ENCODE results near the gene TRIP10. TPM values are rescaled to one million over a fixed set of nuclear protein-coding genes. Genes with fewer than 3 reads are reported as not detected.

TRIP10 gene
- total RNA-seq: 10 to 100 TPM; 13.1 to 27.6 TPM

DNA sequence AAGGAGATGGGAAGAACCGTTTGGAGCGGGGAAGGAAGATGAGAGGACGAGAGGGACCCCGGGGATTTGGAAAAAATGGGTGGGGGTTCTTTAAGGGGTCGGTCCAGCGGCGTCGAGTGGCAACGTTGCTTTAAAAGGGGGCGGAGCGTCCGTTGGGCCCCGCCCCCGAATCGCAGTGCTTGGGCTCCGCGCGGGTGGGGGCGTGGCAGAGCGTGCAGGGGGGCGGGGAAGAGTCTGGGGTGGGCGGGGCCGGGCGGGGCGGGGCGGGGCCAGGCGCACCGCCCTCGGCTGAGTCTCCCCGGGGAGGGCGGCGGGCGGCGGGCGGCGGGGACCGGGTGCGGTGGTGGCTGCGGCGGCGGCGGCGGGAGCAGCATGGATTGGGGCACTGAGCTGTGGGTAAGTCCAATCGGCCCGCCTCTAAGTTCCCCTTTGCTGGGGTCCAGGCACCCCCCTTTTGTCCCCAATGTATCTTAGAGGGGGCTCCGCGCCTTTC is at the start of gene TRIP10:
TSS of gene TRIP10 (plus strand) at position 291 of the 493 bp plus-strand sequence. CDS start at position 373, 82 bp downstream.

DNA sequence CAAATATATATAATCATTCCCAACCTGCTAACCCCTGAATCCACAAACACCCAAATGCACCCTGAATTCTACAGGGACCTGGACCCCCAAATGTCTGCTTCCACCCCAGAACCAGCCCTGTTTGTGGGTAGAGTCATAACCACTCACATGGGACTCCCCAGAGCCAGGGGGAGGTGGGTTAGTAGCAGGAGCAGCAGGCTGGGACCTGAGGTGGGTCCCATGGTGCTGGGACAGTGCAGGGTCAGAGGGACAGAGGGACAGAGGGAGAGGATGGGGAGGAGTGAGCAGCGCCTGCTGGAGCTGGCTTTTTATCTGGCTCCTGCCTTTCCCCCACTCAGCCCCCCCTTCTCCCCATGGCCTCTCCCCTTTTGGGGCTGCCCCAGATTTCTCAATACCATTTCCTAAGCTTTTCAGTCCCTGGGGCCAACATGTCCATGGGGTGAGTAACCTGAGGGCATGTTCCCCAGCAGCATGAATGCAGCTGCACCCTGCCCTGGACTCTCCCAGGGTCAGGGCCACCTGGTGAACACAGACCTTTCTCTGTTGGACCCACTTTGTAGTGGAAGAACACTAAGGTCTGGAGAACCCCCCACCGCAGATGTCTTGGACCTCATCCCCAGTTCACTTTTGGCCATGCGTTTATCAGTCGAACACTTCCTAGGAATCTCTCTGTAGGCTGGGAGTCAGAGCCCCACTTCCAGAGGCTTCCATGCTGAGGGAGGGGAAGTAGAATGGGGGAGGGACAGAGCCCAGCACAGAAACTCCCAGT is 18.9 kb upstream of the TRIP10 start, which contains the start of gene C3:
TSS of gene C3 (minus strand) at position 282 of the 769 bp plus-strand sequence. CDS start at position 221, 61 bp downstream.

GRCh38 chr19:6737284-6737872 is 2.1 kb upstream of the TRIP10 start, which contains the start of gene GPR108:
TSS of gene GPR108 (minus strand) at chr19:6737580. CDS start at chr19:6737576, 4 bp downstream.

DNA sequence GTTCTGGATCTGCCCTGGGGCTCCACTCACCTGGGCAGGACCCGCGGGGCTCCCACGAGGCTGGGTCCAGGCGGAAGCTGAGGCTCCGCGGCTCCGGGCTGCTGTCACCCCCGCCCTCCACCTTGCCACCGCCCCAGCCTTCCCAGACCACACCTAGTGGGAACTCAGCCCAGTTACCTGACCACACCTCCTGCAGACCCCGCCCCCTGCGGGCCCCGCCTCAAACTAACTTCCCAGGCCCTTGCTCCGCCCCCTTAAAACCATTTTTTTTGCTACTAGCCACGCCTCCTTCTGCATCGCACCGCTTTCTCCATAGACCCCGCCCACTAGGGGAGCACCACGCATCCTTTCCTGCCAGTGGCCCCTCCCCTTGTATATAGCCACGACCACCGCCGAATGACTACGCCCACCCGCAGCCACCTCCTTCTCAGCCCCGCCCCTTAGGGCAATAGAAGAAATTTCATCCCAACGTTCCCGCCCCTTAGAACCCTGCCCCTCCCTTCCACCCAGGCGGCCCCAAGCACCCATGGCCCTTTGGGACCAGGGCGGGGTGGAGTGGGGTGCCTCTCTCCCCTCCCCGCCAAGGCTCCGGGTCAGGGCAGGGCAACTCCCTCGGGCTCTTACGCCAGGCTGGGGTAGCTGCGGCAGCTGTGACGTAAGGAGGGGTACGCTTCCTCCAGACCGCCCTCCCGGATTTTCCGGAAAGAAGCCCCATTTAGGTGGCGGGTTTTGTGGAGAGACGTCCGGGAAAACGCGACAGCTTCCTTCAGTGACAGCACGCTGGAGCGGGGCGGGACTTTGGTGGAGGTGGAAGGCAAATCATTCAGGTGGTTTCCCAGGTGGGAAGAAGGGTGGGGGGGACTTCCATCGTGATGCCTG is 28.1 kb downstream of the TRIP10 start, which contains the start of gene SH2D3A:
TSS of gene SH2D3A (minus strand) at position 79 of the 879 bp plus-strand sequence. CDS start 3,687 bp downstream, outside the sequence.

GRCh38 chr19:6772028-6772865 is 32.8 kb downstream of the TRIP10 start, which contains the start of gene VAV1:
TSS of gene VAV1 (plus strand) at chr19:6772708. CDS start at chr19:6772808, 100 bp downstream.

Other genes with a start within 250 kb of the TRIP10 start
- gene TUBB4A, start 237.4 kb upstream of the TRIP10 start, total RNA-seq: 10 to 100 TPM; 32.0 to 53.6 TPM
- 1 to 10 TPM; 4.7 to 9.6 TPM for gene TNFSF9, start 208.7 kb upstream of the TRIP10 start, total RNA-seq
- gene CD70, start 148.5 kb upstream of the TRIP10 start, total RNA-seq: under 1 TPM in 1 of 2 donors, not detected in 1; under 0.01 TPM
- gene TNFSF14, start 69.5 kb upstream of the TRIP10 start, total RNA-seq: not detected
- 10 to 100 TPM in 1 of 2 donors, 1 to 10 TPM in 1; 2.0 to 58.5 TPM for gene C3, start 19.0 kb upstream of the TRIP10 start, total RNA-seq
- 10 to 100 TPM; 39.0 to 53.7 TPM for gene GPR108, start 2.1 kb upstream of the TRIP10 start, total RNA-seq
- gene SH2D3A, start 27.8 kb downstream of the TRIP10 start, total RNA-seq: under 1 TPM; 0.33 to 0.34 TPM
- gene VAV1, start 33.0 kb downstream of the TRIP10 start, total RNA-seq: not detected
- gene ADGRE1, start 147.9 kb downstream of the TRIP10 start, total RNA-seq: under 1 TPM in 1 of 2 donors, not detected in 1; under 0.01 TPM